ENCODE measurements around the gene TEX2.

TEX2 gene

DNA sequence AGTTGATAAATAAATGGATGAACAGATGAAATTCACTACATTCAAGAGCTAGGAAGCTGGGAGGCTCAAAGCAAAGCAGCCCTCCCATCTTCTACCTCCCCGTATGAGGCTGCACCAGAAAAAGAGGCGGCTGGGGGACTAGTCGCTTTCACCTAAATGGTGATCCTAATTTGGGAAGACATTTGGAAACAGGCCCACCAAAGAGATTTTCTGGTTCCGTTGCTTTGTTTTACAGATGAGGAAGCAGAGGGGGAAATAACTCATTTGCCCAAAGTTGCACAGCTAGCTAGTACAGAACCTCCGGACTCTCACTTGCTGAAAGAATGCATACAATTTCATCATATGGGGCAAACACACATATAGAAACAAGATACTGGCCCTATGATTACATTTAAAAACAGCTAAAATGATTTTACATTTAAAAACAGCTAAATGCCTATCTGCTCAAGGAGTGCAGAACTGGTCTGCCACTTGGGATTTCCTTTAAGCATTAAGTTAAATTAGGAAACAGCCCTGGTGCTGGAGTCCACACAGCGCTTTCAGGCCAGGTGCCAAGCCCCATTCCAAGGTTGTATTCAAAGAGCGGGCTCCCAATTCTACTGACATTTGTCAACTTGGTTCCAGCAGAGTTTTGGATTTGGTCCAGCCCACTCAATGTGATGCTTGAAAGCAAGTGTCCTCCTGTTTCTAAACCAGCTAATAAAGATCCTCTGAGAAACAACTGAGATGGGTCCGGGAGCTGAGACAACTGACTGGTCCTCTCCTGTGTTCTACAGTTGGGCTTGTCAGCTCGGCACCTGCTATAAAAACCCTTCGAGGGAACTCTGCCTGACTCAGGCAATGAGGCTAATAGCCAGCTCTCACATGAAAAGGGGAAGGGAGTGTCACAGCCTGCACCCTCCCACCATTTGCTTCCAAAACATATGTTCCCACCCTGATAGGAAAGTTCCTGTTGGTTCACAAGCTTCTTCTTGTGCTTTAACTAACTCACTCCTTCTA, 144.8 kb downstream of the TEX2 start:
- no peak for DNase-seq (ENCODE audit: low read depth)
- TF ChIP-seq, protein P1, sequence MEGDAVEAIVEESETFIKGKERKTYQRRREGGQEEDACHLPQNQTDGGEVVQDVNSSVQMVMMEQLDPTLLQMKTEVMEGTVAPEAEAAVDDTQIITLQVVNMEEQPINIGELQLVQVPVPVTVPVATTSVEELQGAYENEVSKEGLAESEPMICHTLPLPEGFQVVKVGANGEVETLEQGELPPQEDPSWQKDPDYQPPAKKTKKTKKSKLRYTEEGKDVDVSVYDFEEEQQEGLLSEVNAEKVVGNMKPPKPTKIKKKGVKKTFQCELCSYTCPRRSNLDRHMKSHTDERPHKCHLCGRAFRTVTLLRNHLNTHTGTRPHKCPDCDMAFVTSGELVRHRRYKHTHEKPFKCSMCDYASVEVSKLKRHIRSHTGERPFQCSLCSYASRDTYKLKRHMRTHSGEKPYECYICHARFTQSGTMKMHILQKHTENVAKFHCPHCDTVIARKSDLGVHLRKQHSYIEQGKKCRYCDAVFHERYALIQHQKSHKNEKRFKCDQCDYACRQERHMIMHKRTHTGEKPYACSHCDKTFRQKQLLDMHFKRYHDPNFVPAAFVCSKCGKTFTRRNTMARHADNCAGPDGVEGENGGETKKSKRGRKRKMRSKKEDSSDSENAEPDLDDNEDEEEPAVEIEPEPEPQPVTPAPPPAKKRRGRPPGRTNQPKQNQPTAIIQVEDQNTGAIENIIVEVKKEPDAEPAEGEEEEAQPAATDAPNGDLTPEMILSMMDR (IDR thresholded peaks at IDR 0.05; ENCODE audit: insufficient read depth, low read depth, low read length, missing control alignments), result no peak
- no peak overlapping the region for H3K4me3 ChIP-seq (ENCODE audit: low read depth, low read length)

DNA sequence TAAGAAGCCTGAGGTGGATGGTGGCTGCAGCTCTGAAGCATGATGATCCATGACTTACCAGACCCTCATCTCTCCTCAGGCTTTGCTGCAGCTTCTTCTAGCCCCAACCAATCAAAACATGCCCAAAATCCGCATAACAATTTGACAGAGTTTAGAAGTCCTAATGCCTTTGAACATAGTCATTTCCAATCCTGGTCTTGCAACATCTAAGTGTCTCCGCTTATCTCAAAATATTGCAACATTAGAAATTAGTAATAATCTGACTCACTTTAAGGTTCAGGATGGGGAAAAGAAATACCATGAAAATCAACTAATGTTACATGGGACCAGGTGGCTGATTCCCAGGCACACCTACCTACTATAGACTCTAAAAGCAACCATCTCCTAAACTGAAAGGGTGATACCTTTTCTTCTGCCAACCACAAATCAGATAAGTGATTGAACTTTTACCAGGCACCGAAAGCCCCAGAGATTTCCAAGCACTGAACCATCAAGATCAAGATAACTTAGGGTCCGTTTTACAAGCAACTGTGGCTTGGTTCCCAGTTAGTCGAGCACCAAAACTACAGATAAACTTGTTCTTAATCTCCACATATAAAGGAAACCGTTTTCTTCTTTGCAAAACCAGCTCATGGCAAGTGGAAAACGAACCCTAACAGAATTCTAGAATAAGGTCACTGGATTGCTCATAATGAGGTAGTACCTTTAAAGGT, 147.1 kb downstream of the TEX2 start:
- TF ChIP-seq, protein P1 (IDR thresholded peaks at IDR 0.05; ENCODE audit: insufficient read depth, low read depth, low read length, missing control alignments), result no peak
- H3K4me3 ChIP-seq (ENCODE audit: low read depth, low read length), result no peak overlapping the region
- DNase-seq (ENCODE audit: low read depth), result no peak

DNA sequence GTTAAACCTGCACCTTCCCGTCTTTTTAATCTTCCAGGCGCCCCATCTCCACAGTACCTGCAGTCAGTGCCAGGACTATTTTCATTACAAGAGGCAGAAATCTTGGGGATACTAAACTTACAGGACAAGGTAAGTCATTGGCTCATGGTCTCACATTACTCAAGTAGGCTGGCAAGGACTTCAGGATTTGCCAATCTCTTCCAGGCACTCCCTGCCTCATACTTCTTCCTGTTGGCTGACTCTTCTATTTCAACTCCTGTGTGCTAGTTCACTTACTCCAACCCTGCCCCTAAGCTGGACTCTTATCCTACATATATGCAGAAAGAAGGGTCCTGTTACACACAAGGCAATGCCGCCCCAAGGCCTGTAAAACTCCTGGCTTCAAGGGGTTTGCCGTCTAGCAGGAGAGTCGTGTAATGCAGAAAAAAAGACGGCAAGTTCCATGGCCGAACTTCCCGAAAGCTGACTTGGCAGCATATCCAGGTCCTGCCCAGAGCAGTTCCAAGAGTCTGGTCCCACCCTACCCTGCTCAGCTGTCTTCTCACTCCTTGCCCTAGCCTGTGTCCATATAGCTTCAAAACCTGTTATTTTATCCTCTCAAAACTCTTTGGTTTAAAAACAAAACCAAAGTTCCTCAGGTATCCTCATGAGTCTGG, 147.9 kb downstream of the TEX2 start:
- H3K4me3 ChIP-seq (ENCODE audit: low read depth, low read length), result no peak overlapping the region
- TF ChIP-seq, protein P1 (IDR thresholded peaks at IDR 0.05; ENCODE audit: insufficient read depth, low read depth, low read length, missing control alignments), result no peak
- DNase-seq (ENCODE audit: low read depth), result no peak

DNA sequence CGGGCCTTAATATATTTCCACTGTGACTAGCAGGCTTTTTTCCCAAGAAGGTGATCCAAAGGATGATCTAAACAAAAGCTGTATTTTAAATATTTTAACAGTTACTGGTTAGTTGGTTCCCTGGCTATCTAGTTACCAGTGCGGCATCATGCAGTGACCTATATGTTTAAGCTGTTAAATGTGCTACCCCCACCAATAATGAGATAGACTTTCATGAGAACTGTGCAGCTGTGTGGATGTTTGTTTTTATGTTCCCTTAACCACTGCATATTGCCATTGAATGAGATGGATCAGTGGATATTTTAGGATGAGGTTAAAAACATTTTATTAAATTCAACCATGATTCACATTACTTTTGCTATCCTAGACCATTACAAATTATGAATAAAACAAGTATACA, 150.1 kb downstream of the TEX2 start:
- DNase-seq (ENCODE audit: low read depth), result no peak
- TF ChIP-seq, protein P1 (IDR thresholded peaks at IDR 0.05; ENCODE audit: insufficient read depth, low read depth, low read length, missing control alignments), result no peak
- H3K4me3 ChIP-seq (ENCODE audit: low read depth, low read length), result no peak overlapping the region

DNA sequence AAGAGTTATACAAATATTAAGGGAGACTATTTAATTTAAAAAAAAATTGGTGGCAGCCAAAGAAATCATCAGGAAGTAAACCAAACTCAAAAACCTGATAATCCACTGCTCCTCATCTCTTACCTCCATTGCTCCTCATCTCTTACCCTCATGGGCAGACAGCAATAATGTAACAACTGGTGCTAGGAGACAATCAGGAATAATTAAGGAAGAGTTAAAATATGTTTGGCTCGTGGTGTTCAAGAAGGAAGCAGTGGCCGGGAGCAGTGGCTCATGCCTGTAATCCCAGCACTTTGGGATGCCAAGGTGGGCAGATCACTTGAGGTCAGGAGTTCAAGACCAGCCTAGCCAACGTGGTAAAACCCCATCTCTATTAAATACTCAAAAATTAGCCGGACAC, 151.2 kb downstream of the TEX2 start:
- H3K4me3 ChIP-seq (ENCODE audit: low read depth, low read length), result no peak overlapping the region
- TF ChIP-seq, protein P1 (IDR thresholded peaks at IDR 0.05; ENCODE audit: insufficient read depth, low read depth, low read length, missing control alignments), result no peak
- DNase-seq (ENCODE audit: low read depth), result no peak

DNA sequence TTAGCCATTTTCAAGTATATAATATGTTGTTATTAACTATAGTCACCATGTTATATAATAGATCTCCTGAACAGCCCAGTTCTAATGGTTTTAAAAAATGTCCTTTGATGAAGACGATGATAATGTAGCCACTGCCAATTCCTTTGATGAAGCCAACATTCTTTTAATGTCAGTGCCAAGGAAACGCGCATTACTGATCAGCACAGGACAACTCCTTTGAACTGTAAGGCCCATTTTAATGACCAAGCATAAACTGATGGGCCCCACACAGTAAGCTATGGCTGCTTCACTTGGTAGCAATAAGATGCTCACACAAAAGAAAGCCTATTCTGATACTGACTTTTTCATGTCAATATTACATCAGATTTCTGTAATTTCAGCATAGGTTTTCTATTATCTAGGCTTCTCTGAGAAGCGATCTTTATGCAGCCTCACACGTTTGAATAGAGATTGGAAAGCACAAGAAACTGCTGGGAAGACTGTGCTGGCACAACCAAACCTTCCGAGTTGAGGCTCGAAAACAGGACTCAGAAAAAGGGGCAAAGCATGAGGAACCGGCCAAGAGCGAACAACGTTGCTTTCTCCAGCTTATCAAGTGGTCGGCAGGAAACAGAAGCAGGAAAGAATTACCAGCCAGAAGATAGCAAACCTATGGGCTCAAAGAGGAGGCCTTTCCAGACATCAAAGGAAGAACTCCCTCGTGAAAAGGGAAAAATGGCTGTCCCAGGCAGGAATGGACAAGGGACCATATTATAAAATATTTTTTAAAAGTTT, 152.5 kb downstream of the TEX2 start:
- DNase-seq (ENCODE audit: low read depth), result no peak

More for the DNA sequence above, 152.5 kb downstream of the TEX2 start:
- no peak overlapping the region for H3K4me3 ChIP-seq (ENCODE audit: low read depth, low read length)
- TF ChIP-seq, protein P1 (IDR thresholded peaks at IDR 0.05; ENCODE audit: insufficient read depth, low read depth, low read length, missing control alignments), result no peak

All from GM12865 (cell line).